Uterus (tissue), 4 donors: ENCODE results near the gene PRKG1. TPM values are rescaled to one million over a fixed set of nuclear protein-coding genes. Genes with fewer than 3 reads are reported as not detected.

Experiments used
- microRNA counts, 2 donors: library from miRNA; unstranded; fragments of <30 nt; microRNA quantifications; one replicate each; lab custom pipeline; 2016 to 2017
- microRNA-seq: library from miRNA; unstranded; fragments of <30 nt; microRNA quantifications from one replicate; pipeline ENCODE4, GENCODE V29; 2016; ENCODE audit warnings: borderline microRNAs expressed, borderline replicate concordance
- small RNA-seq: library from RNA; depleted of rRNA; stranded (forward); fragments of <200 nt; gene quantifications from one replicate; pipeline ENCODE3, GENCODE V24; 2016
- total RNA-seq, 4 donors: library from RNA; depleted of rRNA in 3 of 4; stranded (reverse); fragments of >200 nt in 3 of 4; gene quantifications; one replicate each; pipeline versions ENCODE4 v1.1.0 to v1.2.4, GENCODE V29; 2014 to 2023
- donor health status: DM: yes; HTN: yes; CAD: no.

The PRKG1 gene
- total RNA-seq, 4 donors from 2014 or later = 32.4 to 136 (median 69.6) TPM

MicroRNAs encoded within 50 kb of the gene (microRNA counts, 767-probe panel; counts per million panel counts)
- 0 to 640 counts per million in 2 donors for microRNA hsa-miR-605 (lab: Ali Mortazavi, UCI)

Small RNAs within 50 kb of the gene (microRNA-seq; reads per million reads assigned to microRNA genes)
- 3.4 reads per million for gene MIR605

Small RNAs within 50 kb of the gene (small RNA-seq; reads per million reads assigned to genes)
- not detected for gene MIR605

Other genes with a start within 250 kb of the PRKG1 start
- under 1 TPM in 1 of 4 donors, not detected in 3; under 0.01 TPM for gene A1CF, start 188.9 kb upstream of the PRKG1 start, total RNA-seq